HG03342 (cell line): ENCODE results near the gene CTIF.

ENCODE experiments used
- ATAC-seq: cut with Tn5 transposase; IDR thresholded peaks from one replicate; pipeline ENCODE4 v1.9.1; 2021; ENCODE audit warnings: mild to moderate bottlenecking, moderate library complexity; ENCODE audit not compliant: unreplicated experiment

CTIF gene

DNA sequence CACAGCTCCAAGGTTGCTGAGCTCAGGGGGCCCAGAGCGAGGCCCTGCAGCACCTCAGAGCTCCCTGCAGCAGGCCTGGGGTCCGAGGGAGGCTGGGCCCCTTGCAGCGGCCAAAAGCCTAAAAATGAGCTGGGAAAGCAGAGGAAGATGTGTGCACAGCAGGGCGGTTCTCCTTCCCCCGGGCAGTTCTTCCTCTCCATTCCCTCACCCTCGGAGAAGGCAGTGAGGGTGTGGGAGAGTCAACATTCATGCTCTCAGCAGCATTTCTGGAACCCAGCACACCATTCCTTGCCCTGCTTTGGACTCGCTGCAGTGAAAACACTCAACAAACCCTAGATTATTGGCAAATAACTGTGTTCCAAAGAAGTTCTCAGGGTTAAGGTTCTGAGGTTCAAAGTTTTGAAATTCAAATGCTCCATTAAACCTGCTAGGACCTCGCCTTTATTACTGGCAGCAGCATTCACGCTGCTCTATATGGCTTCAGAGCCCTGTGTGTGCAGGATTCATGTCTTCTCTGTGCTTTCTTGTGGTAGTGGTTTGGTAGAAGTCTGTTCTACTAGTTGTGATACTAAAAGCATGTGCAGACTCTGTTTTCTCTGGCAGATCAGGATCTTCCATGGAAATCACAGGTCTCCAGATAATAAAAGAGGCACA, 79.1 kb downstream of the CTIF start:
- no peak for ATAC-seq

DNA sequence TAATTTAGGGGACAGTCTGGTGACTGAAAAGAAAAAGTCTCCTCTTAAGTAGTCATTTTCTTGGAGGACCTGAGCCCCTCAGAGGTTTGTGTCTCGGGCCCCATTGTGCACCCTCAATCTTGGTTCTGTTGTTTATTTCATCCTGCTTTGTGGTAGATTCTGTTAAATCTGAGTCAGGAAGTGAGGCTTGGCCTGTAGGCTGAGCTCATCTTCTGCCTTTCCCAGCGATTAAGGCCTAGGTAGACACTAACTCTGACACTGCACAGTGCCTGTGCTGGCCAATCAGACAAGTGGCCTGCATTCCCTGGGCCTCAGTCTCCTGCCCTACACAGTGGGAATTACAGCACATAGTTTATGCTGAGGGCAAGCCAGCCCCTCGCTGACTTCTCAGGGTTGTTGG, 80.2 kb downstream of the CTIF start:
- no peak for ATAC-seq

DNA sequence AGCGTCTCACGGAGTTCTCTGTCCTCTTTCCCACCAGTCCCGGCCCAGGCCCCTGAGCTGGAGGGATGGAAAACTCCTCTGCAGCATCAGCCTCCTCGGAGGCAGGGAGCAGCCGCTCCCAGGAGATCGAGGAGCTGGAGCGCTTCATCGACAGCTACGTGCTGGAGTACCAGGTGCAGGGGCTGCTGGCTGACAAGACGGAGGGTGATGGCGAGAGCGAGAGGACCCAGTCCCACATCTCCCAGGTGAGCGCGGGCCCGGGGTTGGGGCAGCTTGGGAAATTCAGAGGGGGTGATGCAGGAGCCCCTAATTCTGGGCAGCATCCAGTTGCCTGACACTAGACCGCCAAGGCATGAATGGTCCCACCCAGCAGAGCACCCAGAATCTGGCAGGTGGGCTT, 80.7 kb downstream of the CTIF start:
- no peak for ATAC-seq

DNA sequence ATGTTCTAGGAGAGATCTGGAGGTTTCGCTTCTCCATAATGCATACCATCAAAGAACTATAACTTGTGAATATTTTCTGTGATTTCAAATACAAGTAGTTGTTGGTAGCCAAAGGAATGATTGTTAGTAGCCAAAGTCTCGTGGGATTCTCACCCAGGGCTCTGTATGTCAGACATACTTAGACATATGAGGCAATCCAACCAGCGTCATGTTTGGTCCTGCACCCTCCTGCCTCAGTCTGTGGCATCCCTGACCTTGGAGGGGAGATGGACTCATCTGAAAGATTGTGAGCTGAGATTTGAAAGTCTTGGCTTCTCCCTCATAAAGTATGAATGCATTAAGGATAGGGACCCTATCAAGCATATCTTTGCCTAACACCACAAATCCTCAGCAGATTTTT, 81.2 kb downstream of the CTIF start:
- no peak for ATAC-seq

DNA sequence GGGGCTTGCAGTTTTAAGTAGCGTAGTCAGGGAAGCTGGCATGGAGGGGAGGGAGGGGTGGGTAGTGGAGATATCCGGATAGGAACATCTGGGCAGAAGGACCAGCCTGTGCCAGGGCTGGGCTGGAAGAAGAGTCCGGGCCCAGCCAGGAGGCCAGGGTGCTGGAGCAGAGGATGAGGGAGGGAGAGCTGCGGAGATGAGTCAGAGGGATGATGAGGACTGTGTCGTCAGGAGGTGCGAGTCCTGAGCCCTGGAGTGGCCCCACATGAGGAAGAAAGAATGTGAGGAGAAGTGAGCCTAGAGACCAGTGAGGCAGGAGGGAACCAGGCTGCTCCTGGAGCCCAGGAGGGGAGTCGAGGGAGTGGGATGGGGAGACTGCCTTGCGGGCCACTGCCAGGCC, 82.4 kb downstream of the CTIF start:
- ATAC-seq = no peak

DNA sequence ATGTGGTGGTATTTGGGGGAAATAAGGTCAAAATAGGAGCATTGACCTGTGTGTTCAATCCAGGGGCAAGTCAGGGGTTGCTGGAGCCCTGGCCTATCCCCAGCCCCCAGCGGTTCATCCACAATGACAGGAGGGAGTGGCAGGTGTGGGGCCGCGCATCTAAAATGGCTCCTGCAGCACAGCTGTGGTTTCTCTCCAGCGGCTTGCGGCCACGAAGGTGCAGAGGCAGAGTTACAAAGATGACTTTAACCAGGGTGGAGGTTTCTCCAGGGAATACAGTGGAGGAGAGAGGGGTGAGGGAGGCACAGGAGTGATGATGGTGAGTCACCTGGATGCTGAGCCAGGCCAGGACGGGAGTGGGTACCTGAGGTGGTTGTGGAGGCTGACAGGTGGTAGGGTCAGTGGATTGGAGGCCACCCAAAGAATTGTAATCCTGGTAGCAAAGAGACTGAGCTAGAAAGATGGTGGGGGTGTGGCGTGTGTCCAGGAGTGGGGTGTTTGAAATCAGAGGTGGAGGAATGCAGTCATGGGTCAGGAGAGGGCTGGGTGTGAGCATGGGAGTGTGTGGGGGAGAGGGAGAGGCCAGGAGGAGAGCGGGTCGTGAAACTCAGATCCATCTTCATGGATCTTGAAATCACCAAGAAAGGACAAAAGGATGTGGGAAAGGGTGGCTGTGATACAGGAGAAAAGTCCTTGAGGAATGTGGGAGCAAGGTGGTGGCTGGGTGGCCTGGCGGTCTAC, 83.2 kb downstream of the CTIF start:
- ATAC-seq = no peak

DNA sequence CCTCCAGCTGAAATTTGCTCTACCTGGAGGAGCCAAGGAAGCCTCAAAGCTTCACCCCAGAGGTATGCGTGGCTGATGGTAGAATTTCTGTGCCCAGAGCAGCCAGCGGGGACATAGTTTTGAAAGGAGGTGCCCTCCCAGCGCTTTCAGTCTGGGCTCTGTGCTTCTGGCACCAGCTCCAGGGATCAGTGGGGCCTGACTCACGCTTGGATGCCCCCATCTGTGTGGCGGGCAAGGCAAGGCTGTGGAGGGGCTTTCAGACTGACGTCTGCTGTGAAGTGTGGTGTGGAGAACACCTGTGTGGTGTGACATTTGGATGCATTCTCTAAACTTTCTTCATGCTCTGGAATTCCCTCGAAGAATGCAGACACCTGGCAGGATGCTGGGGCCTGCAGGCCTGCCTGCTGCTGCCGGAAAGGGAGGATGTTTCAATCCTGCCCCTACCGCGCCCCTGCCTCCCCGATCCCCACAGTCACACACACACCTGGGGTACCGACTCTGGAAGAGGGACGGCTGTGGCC, 84.1 kb downstream of the CTIF start:
- peak; percentile 54 for ATAC-seq

DNA sequence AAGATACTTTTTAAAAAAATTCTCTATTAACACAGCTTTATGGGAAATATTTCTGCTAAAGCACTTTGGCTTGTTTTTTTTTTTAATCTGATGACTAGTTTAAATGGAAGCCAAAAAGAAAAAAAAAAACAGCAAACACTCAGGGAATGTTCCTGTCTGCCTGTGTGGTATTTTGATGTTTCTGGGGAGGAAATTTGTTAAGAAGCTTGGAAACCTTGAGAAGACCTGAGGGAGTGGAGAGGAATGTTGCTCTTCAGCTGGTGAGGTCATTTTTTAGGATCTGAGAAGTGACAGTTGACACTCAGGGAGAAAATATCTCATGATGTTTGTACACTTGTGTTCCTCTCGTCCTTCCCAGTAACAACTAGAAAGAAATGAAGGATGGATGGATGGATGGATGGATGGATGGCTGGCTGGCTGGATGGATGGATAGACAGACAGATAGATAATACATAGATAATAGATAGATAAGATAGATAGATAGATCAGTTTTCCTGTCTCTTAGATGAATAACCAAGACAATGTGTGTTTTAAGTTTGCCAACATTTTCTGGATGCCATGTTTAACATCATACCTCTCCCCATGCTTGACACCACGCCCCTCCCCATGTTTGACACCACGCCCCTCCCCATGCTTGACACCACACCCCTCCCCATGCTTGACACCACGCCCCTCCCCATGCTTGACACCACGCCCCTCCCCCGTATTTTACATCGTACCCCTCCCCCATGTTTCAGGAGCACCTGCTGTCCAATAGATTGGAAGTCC, 84.8 kb downstream of the CTIF start:
- ATAC-seq = no peak

DNA sequence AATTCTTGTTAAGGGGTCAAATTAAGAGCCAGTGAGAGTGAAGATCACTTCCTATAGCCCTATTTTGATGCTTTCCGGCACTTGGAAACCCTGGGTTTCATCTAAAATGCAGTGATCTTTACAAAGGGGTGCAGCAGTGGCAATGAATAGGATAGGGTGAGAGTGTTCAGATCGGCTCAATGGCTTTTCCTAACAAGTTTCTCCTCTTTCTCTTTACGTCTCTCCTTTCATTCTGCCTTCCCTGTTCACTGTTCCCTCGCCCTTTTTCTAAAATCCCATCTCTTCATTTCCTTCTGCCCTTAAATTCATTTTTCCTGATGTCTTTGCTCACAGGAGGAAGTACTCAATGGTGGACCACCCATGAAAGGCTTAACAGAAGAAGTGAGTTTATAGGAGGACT, 86.0 kb downstream of the CTIF start:
- ATAC-seq = no peak

DNA sequence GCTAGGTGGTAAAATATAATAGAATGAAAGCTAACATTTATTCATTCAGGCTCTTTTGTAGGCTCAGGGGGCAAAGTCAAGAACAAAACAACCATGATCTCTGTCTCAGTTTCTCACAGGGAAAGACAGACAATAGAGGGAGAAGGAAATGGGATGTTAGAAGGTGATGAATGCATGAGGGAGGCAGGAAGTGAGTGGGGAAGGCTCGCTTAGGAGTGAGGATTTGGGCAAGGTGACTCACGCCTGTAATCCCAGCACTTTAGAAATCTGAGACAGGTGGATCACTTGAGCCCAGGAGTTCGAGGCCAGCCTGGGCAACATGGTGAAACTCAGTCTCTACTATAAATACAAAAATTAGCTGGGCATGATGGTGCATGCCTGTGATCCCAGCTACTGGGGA, 88.4 kb downstream of the CTIF start:
- no peak for ATAC-seq

DNA sequence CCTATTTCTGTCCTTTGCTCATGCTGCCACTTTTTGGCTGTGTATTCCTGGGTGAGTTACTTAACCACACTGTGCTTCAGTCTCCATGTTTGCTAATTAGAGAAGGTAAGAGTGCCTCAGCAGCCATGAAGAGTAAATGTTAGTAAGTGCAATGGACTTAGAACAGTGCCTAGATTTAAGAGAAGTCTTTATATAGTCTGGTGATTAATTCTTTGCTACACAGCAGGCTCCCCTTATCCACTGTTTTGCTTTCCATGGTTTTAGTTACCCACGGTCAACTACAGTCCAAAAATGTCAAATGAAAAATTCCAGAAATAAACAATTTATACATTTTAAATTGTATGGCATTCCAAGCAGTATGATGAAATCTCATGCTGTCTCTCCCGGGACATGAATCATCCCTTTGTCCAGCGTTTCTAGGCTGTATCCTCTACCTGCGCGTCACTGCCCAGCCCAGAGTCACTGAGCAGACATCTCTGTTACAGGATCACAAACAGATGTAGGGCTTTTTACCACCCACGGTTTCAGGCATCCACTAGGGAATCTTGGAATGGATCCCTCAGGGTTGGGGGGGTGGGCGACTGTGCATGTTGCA, 91.0 kb downstream of the CTIF start:
- no peak for ATAC-seq

DNA sequence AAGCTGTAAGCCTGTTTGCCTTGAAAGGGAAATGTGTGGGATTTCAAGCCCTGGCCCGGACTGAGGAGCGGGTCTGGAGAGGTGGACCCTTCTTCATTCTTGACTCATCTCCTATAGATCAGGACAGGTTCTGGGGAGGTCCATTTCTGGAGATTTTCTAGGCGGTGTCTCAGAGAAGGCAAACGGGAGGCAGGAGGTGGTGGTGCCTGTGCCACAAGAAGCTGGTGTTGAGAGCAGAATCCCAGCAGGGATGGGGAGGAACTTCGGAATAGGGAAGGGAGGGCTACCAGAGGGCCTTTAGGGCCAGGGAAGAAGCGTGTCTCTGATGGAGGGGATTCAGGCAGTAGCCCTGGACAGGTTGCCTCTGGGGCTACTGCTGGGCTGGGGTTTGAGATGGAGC, 93.0 kb downstream of the CTIF start:
- no peak for ATAC-seq

DNA sequence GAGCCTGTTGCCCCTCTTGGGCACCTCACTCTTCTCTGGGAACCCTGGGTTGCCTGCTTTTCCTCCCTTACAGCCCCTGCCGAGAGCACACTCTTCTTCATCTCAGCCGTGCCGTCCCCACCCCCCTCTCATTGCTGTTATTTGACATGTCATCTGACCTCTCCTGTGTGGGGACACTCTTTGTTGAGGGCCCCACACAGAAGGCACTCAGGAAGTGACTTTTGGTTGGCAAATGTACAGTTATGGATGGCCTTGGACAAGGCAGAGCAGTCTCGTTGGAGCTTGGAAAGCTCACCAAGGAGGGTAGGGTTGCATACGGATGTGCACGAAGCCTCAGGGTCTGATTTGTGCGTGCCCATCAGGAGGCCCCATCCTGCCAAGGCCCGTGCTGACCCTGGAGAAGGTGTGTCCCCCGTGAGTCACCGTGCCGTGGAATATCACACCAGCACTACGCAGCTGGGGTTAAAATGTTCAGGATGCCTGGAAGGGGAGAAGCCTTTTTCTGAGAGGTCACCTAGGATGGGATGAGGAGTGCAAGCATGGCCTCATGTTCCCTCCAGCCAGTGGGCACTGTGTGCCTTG, 93.9 kb downstream of the CTIF start:
- no peak for ATAC-seq

DNA sequence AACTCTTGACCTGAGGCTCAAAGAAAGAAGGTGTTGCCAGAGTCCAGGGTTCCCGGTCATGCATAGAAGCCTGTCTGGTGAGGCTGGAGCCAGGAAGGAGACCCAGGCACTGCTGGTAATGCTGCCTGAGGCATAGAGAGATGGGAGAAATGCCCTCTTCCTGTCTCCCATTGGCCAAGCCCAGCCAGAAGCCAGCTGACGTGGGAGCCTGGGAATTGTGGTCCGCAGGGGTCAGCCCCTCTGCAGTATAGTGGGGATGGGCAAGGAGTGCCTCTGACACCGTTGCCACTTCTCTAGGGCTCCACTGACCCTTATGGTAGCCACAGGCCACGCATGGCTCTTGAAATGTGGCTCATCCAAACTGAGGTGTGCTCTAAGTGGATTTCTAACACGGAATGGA, 95.7 kb downstream of the CTIF start:
- ATAC-seq = no peak

DNA sequence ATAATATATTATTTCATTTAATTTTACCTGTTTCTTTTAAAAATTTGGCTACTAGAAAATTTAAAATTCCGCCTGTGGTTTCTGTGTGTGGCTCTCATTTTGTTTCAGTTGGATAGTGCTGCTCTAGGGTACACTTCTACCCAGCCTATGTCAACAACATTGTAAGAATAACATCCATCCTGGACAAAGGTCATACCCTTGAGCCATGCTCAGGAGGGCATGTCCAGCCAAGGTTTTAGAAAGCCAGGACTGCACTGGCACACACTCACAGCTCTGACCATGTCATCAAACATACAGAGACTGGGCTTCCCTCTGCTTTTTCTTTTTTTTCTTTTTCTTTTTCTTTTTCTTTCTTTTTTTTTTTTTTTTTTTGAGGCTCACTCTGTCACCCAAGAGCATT, 96.1 kb downstream of the CTIF start:
- no peak for ATAC-seq

DNA sequence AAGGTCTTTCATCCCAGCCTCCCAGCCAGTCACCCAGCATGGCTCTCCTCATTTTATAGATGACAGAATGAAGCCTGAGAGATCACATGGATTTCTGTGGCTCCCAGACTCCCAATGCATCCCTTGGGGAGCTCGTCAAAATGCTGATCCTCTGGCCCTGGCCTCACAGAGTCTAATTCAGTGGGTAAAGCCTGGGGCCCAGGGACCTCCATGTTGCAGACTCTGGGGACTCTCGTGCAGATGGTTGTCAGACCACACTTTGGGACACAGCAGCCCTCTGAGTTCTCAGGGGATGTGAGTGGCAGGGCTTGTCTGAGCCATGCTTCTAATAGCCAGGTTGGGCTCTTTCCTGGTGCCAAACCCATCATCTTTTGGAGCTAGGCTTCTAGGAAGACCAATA, 97.0 kb downstream of the CTIF start:
- no peak for ATAC-seq

DNA sequence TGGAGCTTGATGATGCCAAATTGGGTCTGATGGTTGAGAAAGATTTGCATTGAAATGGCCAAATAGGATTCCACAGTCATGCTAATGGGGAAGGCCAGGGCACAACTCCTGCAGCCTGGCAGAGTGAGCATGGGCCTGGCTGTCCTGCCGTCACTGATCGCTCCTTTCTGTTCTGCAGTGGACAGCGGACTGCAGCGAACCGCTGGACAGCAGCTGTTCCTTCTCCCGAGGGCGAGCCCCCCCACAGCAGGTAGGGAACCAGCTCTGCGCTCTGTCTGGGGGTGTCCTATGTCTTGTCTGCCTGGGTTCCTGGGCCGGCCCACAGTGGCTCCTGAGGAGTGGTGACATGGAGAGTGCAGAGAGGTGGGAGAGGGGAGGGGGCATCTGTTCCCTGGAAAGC, 97.6 kb downstream of the CTIF start:
- ATAC-seq = no peak

DNA sequence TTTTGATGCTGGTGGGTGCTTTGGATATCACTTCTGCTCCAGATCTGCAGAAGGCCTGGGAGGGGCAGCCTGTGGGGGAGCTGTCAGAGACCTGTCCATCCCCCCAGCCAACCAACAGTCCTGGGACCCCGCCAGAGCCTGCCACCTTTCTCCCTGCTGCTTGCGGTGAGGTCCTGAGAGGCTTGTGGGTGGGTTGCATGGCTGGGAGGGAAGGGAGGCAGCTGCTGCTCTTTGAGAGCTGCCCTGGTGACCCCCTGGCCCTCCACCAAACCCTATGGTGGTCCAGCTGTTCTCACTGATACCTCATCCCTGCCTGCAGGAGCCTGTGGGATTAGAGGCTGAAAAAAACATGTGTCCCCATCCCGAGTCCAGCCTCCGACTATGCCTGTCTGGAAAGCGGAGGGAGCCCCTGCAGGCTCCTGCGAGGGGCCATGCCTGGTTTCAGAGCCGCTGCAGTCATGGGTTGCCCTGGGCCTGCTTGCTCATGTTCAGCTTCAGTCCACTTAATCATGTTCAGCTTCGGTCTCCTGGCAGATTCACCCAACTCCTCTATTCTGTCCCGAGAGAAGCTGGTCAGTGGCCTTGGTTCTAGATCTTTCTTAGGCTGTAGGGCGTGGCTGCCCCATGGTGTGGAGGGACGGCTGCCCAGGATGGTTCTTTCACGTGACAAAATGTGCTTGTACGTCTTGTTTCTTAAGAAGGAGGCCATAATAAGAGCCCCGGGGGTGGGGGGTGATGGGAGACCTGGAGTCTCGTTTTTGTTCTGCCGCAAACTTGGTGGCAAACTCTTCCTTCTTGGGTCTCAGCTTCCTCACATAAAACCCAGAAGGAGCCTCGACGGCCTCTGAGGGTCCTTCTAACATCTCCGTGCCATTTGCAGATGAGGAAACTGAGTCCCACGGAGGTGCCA, 98.5 kb downstream of the CTIF start:
- ATAC-seq = no peak

DNA sequence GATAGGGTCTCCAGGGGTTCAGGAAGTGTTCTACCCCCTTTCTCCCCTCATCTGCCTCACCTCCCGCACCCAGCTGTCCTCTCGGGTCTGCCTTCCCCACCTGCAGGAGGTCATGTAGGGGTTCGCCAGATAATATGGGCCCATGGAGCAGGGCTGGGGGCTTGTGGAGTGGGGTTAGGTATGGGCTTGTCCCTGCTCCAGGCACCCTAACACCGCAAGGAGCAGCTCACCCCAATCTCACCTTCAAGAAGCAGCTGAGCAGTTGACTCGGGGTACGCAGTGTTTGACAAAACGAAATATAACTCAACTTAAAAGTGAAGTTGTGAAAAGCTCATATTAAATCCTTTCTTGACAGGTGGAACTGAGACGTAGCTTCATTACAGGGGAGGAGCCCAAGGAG, 99.6 kb downstream of the CTIF start:
- ATAC-seq = no peak
